ENCODE results near the gene CEP164. TPM values are rescaled to one million over a fixed set of nuclear protein-coding genes. Genes with fewer than 3 reads are reported as not detected.
"Not testable (repeated sequence)": the region's sequence is repeated elsewhere in the genome, so short reads cannot be mapped to it uniquely, and the experiment has no call there.

The CEP164 gene
- total RNA-seq, 1 donor from 2014 or later: 28.8 TPM

DNA sequence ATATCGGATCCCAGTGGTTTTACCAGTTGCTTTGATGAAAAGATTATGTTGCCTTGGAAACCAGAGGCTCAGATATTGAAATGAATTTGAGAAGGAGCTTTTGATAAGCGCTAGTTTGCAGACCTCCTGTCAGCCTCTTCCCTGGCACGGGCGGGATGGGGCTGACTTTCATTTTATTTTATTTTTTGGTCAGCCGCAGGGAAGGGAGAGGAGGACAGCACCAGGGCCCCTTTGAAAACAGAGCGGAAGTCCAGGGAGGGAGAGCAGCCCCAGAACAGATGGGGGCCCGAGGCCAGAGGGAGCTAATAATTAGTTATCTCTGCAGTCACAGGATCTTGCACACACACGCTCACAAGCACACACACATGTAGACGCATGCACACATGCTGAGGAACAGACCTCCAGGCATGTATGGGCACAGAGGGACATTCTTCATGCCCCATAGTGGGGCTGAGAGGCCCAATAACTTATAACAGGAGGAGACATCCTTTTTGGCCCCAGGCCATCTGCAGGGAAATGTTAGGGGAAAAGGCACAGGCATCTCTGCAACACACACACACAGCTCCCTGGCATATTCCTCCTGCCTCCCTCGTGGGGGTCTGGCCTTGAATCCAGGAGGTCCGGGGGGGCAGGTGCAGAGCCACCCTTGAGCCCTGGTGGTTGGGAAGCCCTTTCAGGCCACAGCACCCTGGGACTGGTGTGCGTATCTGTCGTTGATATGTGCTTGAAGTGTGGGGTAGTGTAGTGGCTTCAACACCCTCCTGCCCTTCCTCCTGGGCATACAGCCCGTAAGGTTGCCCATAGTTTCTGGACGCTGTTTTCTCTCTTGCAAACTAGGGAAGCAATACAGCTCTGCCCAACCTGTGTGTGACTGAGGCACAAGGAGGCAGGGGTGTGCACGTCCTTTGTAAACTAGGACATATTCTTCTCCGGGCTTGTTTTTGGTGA is 117.3 kb downstream of the CEP164 start:
- H3K4me3 ChIP-seq (ENCODE audit: low read depth, low read length): no peak overlapping the region
- DNase-seq (ENCODE audit: low read depth): no peak
- no peaks in the 10 kb centered on the region for H3K36me3 ChIP-seq (ENCODE audit: control insufficient read depth, insufficient read depth, low read length)
- TF ChIP-seq, protein P1, sequence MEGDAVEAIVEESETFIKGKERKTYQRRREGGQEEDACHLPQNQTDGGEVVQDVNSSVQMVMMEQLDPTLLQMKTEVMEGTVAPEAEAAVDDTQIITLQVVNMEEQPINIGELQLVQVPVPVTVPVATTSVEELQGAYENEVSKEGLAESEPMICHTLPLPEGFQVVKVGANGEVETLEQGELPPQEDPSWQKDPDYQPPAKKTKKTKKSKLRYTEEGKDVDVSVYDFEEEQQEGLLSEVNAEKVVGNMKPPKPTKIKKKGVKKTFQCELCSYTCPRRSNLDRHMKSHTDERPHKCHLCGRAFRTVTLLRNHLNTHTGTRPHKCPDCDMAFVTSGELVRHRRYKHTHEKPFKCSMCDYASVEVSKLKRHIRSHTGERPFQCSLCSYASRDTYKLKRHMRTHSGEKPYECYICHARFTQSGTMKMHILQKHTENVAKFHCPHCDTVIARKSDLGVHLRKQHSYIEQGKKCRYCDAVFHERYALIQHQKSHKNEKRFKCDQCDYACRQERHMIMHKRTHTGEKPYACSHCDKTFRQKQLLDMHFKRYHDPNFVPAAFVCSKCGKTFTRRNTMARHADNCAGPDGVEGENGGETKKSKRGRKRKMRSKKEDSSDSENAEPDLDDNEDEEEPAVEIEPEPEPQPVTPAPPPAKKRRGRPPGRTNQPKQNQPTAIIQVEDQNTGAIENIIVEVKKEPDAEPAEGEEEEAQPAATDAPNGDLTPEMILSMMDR (IDR thresholded peaks at IDR 0.05; ENCODE audit: insufficient read depth, low read length, poor library complexity, severe bottlenecking): no peak
- H3K27me3 ChIP-seq (ENCODE audit: control insufficient read depth, insufficient read depth, low read length): peaks cover 27% of the 10 kb centered on the region

DNA sequence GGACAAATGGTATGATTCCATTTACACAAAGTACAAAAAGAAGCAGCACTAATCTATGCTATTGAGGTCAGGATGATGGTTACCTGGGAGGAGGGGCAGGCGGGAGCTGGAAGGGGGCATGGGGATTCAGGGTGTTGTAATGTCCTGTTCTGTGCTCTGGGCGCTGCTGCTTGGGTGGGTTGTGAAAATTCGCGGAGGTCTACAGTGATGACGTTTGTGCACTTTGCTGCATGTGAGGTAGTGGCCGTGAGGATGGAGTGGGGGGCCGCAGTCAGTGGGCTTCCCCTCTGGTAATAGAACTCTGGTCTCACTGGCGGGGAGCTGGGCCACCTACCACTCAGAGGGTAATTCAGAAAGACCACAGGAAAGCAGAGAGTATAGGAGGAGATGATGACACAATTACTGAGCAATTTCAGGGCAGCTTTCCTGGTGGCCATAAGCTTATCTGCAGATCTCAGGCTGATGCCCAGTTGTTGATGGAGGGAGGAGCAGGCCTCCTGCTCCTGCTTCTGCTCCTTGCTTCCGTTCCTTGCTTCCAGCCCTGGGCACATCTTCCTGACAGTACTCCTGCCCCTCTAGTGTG is 121.5 kb downstream of the CEP164 start:
- Histone ChIP-seq H3K4me3 (ENCODE audit: low read depth, low read length) (no peak overlapping the region), H3K27me3 (ENCODE audit: control insufficient read depth, insufficient read depth, low read length) (peaks cover 8% of the 10 kb centered on the region), H3K36me3 (ENCODE audit: control insufficient read depth, insufficient read depth, low read length) (no peaks in the 10 kb centered on the region)
- TF ChIP-seq, protein P1 (IDR thresholded peaks at IDR 0.05; ENCODE audit: insufficient read depth, low read length, poor library complexity, severe bottlenecking): no peak
- no peak for DNase-seq (ENCODE audit: low read depth)

DNA sequence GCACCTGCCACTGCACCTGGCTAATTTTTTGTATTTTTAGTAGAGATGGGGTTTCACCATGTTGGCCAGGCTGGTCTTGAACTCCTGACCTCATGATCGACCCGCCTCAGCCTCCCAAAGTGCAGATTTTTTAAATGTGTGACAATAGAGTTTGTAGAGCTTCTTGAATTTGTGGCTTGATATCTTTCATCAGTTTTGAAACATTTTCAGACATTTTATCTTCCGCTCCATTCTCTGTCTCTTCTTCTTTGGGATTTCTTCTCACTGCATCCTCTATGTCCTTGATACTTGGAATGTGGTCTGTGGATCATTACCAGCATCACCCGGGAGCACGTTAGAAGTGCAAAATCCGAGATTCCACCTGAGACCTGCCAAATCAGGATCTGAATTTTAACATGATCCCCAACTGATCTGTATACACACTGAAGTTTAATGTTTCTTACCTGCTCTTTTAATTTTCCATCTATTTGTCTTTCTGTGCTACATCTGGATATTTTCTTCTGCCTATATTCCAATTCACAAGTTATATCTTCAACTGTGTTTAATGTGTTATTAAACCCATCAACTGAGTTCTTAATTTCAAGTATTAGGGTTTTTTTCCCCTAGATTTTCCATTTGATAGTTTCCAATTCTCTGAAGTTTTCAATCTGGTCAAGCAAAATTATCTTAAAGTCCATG is 126.4 kb downstream of the CEP164 start:
- Histone ChIP-seq H3K36me3 (ENCODE audit: control insufficient read depth, insufficient read depth, low read length) (no peaks in the 10 kb centered on the region), H3K27me3 (ENCODE audit: control insufficient read depth, insufficient read depth, low read length) (no peaks in the 10 kb centered on the region), H3K4me3 (ENCODE audit: low read depth, low read length) (no peak overlapping the region)
- TF ChIP-seq, protein P1 (IDR thresholded peaks at IDR 0.05; ENCODE audit: insufficient read depth, low read length, poor library complexity, severe bottlenecking): no peak
- DNase-seq (ENCODE audit: low read depth): no peak

DNA sequence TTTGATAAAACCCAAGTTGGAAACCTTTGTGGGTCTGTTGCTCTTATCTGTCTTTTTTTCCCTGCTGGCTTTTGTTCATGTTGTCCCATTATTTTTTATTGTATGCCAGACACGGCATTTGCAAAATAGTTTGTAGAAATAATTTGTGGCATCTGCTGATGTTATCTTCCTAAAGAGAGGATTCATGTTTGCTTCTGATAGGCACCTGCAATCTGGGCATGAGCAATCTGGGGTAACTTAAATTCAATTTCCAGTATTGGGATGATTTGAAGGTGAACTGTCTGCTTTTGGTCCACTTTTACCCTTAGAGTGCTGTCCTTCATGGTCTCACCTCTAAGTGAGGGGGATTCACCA is 126.9 kb downstream of the CEP164 start:
- no peaks in the 10 kb centered on the region for H3K27me3 ChIP-seq (ENCODE audit: control insufficient read depth, insufficient read depth, low read length)
- DNase-seq (ENCODE audit: low read depth): no peak
- H3K4me3 ChIP-seq (ENCODE audit: low read depth, low read length): no peak overlapping the region
- H3K36me3 ChIP-seq (ENCODE audit: control insufficient read depth, insufficient read depth, low read length): no peaks in the 10 kb centered on the region
- TF ChIP-seq, protein P1 (IDR thresholded peaks at IDR 0.05; ENCODE audit: insufficient read depth, low read length, poor library complexity, severe bottlenecking): no peak

DNA sequence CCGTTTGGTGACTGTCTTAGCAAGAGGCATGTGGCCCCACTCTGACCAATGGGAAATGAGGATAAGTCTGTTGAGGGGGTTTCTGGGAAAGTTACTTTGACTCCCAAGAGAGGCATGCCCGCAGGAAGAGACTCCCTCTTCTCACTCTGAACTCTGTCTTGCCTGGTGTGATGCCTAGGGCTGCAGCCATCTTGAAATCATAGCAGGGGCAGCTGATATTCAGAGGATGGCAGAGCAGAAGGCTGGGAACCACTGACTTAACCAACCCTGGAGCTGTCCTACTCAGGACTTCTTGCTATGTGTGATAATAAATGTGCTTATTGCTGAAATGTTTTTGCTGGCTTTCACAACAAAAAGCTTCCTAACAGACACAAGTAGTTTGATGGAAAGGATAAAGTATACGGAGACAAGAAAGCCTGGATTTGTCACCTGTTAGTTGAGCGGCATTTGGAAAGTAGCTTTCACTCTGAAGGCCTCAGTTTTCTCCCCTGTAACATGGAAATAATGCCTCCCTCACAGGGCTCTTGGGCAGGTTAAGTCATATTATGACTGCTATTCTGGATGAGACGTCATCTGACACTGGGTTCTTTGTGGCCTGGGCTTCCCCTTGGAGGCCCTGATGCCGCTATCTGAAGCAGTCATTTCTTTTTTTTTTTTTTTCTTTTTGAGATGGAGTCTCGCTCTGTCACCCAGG is 128.5 kb downstream of the CEP164 start:
- Histone ChIP-seq H3K4me3 (ENCODE audit: low read depth, low read length) (no peak overlapping the region), H3K36me3 (ENCODE audit: control insufficient read depth, insufficient read depth, low read length) (no peaks in the 10 kb centered on the region), H3K27me3 (ENCODE audit: control insufficient read depth, insufficient read depth, low read length) (no peaks in the 10 kb centered on the region)
- no peak for DNase-seq (ENCODE audit: low read depth)
- TF ChIP-seq, protein P1 (IDR thresholded peaks at IDR 0.05; ENCODE audit: insufficient read depth, low read length, poor library complexity, severe bottlenecking): no peak

DNA sequence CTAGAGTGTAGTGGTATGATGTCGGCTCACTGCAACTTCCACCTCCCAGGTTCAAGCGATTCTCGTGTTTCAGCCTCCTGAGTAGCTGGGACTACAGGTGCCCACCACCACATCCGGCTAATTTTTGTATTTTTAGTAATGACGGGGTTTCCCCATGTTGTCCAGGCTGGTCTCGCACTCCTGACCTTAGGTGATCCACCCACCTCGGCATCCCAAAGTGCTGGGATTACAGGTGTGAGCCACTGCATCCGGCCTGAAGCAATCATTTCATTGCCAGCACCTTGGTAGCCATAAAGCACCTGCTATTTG is 129.0 kb downstream of the CEP164 start:
- not testable (repeated sequence) for DNase-seq (ENCODE audit: low read depth); H3K27me3 ChIP-seq (ENCODE audit: control insufficient read depth, insufficient read depth, low read length); H3K36me3 ChIP-seq (ENCODE audit: control insufficient read depth, insufficient read depth, low read length); H3K4me3 ChIP-seq (ENCODE audit: low read depth, low read length)

Data from kidney epithelial cell (primary cell).